Peyer's patch (tissue), 4 donors: Measurements from ENCODE around the gene LASP1.

Experiments
- POLR2A ChIP-seq, 2 donors: fragments of 450-650 bp; IDR thresholded peaks; one replicate each; pipeline ENCODE4 v1.5.1; 2017; ENCODE audit warnings: antibody characterized with exemption in 2 of 2, mild to moderate bottlenecking in 2 of 2, moderate library complexity in 2 of 2
- TF ChIP-seq, protein P1 (sequence below), 6 experiments: fragments of 450-650 bp in 4 of 6; fragments of 200-600 bp in 2 of 6; sonication (generic) in 1 of 6; IDR thresholded peaks; one replicate each; pipeline ENCODE4 v1.5.1; 2017 to 2019; ENCODE audit warnings: antibody characterized with exemption in 6 of 6, mild to moderate bottlenecking in 3 of 6, moderate library complexity in 1 of 6

DNA sequence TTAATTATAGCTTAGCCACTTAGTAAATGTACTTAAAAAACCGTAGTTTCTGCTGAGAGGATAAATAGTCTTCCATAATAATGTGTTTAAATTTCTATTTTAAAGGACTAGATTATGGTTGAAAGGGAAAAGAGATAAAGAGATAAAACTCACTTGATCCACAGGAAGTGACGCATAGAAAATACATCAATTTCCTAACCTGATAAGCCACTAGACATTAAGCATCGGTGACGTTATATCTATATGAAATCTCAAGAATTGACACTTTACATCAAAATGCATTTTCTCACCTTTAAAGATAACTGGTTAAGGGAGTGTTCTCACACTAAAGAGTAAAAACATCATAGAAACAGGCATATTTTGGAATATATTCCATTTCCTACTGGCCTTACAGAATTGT, 91.6 kb downstream of the LASP1 start:
- no peak for TF ChIP-seq POLR2A (IDR thresholded peaks at IDR 0.05)
- TF ChIP-seq, protein P1, sequence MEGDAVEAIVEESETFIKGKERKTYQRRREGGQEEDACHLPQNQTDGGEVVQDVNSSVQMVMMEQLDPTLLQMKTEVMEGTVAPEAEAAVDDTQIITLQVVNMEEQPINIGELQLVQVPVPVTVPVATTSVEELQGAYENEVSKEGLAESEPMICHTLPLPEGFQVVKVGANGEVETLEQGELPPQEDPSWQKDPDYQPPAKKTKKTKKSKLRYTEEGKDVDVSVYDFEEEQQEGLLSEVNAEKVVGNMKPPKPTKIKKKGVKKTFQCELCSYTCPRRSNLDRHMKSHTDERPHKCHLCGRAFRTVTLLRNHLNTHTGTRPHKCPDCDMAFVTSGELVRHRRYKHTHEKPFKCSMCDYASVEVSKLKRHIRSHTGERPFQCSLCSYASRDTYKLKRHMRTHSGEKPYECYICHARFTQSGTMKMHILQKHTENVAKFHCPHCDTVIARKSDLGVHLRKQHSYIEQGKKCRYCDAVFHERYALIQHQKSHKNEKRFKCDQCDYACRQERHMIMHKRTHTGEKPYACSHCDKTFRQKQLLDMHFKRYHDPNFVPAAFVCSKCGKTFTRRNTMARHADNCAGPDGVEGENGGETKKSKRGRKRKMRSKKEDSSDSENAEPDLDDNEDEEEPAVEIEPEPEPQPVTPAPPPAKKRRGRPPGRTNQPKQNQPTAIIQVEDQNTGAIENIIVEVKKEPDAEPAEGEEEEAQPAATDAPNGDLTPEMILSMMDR (IDR thresholded peaks at IDR 0.05), result no peak
